ENCODE data around the gene SLC25A29. TPM values are rescaled to one million over a fixed set of nuclear protein-coding genes. Genes with fewer than 3 reads are reported as not detected.
"Not testable (repeated sequence)": the region's sequence is repeated elsewhere in the genome, so short reads cannot be mapped to it uniquely, and the experiment has no call there.

The SLC25A29 gene
- total RNA-seq, 4 donors from 2014 or later: 92.2 to 276 (median 173) TPM

- Histone ChIP-seq H3K4me3 (no peak overlapping the region), H3K27me3 (no peaks in the 10 kb centered on the region), H3K9me3 (no peaks in the 10 kb centered on the region), H3K4me1 (peaks cover 0 to 18% (median 11%) of the 10 kb centered on the region in 4 donors), H3K36me3 (peaks cover 0 to 72% (median 19%) of the 10 kb centered on the region in 3 donors), H3K27ac (no peak overlapping the region)
- no peak for TF ChIP-seq POLR2A (IDR thresholded peaks at IDR 0.05)
- TF ChIP-seq, protein P1, sequence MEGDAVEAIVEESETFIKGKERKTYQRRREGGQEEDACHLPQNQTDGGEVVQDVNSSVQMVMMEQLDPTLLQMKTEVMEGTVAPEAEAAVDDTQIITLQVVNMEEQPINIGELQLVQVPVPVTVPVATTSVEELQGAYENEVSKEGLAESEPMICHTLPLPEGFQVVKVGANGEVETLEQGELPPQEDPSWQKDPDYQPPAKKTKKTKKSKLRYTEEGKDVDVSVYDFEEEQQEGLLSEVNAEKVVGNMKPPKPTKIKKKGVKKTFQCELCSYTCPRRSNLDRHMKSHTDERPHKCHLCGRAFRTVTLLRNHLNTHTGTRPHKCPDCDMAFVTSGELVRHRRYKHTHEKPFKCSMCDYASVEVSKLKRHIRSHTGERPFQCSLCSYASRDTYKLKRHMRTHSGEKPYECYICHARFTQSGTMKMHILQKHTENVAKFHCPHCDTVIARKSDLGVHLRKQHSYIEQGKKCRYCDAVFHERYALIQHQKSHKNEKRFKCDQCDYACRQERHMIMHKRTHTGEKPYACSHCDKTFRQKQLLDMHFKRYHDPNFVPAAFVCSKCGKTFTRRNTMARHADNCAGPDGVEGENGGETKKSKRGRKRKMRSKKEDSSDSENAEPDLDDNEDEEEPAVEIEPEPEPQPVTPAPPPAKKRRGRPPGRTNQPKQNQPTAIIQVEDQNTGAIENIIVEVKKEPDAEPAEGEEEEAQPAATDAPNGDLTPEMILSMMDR (IDR thresholded peaks at IDR 0.05): no peak
- no peak for TF ChIP-seq EP300 (IDR thresholded peaks at IDR 0.05)
- WGBS, 2 donors: 88 to 94% methylated on average over 12 of the region's 12 CpGs
- no peak for DNase-seq (ENCODE audit: low spot score in 2 of 2)
These were observed 40.3 kb upstream of the SLC25A29 start for GRCh38 chr14:100346306-100347091.

DNA sequence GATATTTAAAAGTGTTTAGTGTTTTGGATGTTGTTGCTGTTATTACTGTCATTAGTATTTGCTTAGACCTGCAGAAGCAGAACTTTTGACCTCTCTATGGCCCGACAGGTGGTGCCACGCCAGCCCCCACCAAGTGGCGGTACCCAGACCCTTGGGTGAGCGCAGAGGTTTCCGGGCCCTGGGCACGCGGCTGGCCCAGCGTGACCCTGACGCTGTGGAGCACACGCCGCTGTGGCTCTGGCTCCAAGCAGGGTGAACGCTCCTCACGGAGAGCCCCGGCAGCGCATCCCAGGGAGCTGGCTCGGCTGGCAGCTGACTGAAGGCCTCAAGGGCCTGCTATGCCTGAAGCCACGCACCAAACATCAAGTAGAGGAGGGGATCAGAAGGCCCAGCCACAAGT lies 39.5 kb upstream of the SLC25A29 start:
- TF ChIP-seq POLR2A (IDR thresholded peaks at IDR 0.05) (no peak), EP300 (IDR thresholded peaks at IDR 0.05) (no peak)
- TF ChIP-seq, protein P1 (IDR thresholded peaks at IDR 0.05): no peak
- WGBS, 2 donors: 94 to 96% methylated on average over 12 to 17 of the region's 17 CpGs
- Histone ChIP-seq H3K4me1 (peaks cover 0 to 26% (median 15%) of the 10 kb centered on the region in 4 donors), H3K4me3 (no peak overlapping the region), H3K27me3 (no peaks in the 10 kb centered on the region), H3K36me3 (peaks cover 0 to 64% (median 14%) of the 10 kb centered on the region in 3 donors), H3K9me3 (no peaks in the 10 kb centered on the region), H3K27ac (no peak overlapping the region)
- no peak for DNase-seq (ENCODE audit: low spot score in 2 of 2)

DNA sequence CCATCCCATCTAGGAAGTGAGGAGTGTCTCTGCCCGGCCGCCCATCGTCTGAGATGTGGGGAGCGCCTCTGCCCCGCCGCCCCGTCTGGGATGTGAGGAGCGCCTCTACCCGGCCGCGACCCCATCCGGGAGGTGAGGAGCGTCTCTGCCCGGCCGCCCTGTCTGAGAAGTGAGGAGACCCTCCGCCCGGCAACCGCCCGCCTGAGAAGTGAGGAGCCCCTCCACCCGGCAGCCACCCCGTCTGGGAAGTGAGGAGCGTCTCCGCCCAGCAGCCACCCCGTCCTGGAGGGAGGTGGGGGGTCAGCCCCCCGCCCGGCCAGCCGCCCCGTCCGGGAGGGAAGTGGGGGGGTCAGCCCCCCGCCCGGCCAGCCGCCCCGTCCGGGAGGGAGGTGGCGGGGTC lies 38.4 kb upstream of the SLC25A29 start:
- DNase-seq (ENCODE audit: low spot score in 2 of 2); H3K27me3 ChIP-seq; H3K4me3 ChIP-seq; H3K27ac ChIP-seq; H3K9me3 ChIP-seq: not testable (repeated sequence)
- Histone ChIP-seq H3K36me3 (peaks cover 0 to 62% (median 14%) of the 10 kb centered on the region in 3 donors), H3K4me1 (peaks cover 0 to 37% (median 19%) of the 10 kb centered on the region in 4 donors)
- 91 to 95% methylated on average over 12 to 23 of the region's 35 CpGs for WGBS, 2 donors

- 96% methylated on average over 12 of the region's 12 CpGs for WGBS, 2 donors
- not testable (repeated sequence) for H3K27me3 ChIP-seq; H3K9me3 ChIP-seq; DNase-seq (ENCODE audit: low spot score in 2 of 2); H3K4me3 ChIP-seq
- Histone ChIP-seq H3K27ac (peak overlapping the region in 2 of 4 donors; percentile 86 to 93), H3K4me1 (peaks cover 0 to 39% (median 19%) of the 10 kb centered on the region in 4 donors), H3K36me3 (peaks cover 0 to 55% (median 14%) of the 10 kb centered on the region in 3 donors)
These were observed 36.6 kb upstream of the SLC25A29 start for GRCh38 chr14:100342826-100343225.

- Histone ChIP-seq H3K4me3 (no peak overlapping the region), H3K36me3 (peaks cover 0 to 55% (median 14%) of the 10 kb centered on the region in 3 donors), H3K4me1 (peaks cover 0 to 39% (median 19%) of the 10 kb centered on the region in 4 donors), H3K27me3 (no peaks in the 10 kb centered on the region), H3K9me3 (no peaks in the 10 kb centered on the region), H3K27ac (peak overlapping the region in 3 of 4 donors; percentile 76 to 93 (median 86))
- TF ChIP-seq, protein P1 (IDR thresholded peaks at IDR 0.05): no peak
- TF ChIP-seq POLR2A (IDR thresholded peaks at IDR 0.05) (no peak), EP300 (IDR thresholded peaks at IDR 0.05) (no peak)
- DNase-seq (ENCODE audit: low spot score in 2 of 2): no peak
- 91% methylated on average over 11 of the region's 11 CpGs for WGBS, 2 donors
These were observed 36.0 kb upstream of the SLC25A29 start for GRCh38 chr14:100342195-100342594.

GRCh38 chr14:100341301-100342031 lies 35.2 kb upstream of the SLC25A29 start:
- peak in 1 of 2 donors; percentile 39 for DNase-seq (ENCODE audit: low spot score in 2 of 2)
- H3K9me3 ChIP-seq: no peaks in the 10 kb centered on the region
- H3K4me3 ChIP-seq: no peak overlapping the region
- H3K27ac ChIP-seq: peak overlapping the region; percentile 71 to 93 (median 81)
- peaks cover 0 to 39% (median 19%) of the 10 kb centered on the region in 4 donors for H3K4me1 ChIP-seq
- TF ChIP-seq EP300 (IDR thresholded peaks at IDR 0.05) (peak; percentile 91 to 95), POLR2A (IDR thresholded peaks at IDR 0.05) (peak in 1 of 2 donors; percentile 31)
- TF ChIP-seq, protein P1 (IDR thresholded peaks at IDR 0.05): no peak
- WGBS, 2 donors: 24 to 27% methylated on average over 8 of the region's 8 CpGs
- no peaks in the 10 kb centered on the region for H3K27me3 ChIP-seq
- peaks cover 0 to 55% (median 8%) of the 10 kb centered on the region in 3 donors for H3K36me3 ChIP-seq
